HEK293 (cell line): Measurements from ENCODE around the gene CFAP410.

Source experiments
- KLF16 ChIP-seq: fragments of 450-650 bp; formaldehyde crosslinking; IDR thresholded peaks from 2 replicates; pipeline ENCODE4 v1.5.1; 2017; ENCODE audit warnings: missing biosample characterization, missing genetic modification characterization
- PATZ1 ChIP-seq: fragments of 450-650 bp; formaldehyde crosslinking; IDR thresholded peaks from 2 replicates; pipeline ENCODE4 v1.5.1; 2016; ENCODE audit warnings: missing biosample characterization, missing genetic modification characterization
- PRDM4 ChIP-seq: fragments of 450-650 bp; formaldehyde crosslinking; IDR thresholded peaks from 2 replicates; pipeline ENCODE4 v1.5.1; 2017; ENCODE audit warnings: missing biosample characterization, missing genetic modification characterization
- RBAK ChIP-seq: fragments of 450-650 bp; formaldehyde crosslinking; IDR thresholded peaks from 2 replicates; pipeline ENCODE4 v1.5.1; 2016; ENCODE audit warnings: missing biosample characterization, missing genetic modification characterization
- YY1 ChIP-seq: fragments of 450-650 bp; formaldehyde crosslinking; IDR thresholded peaks from 2 replicates; pipeline ENCODE4 v1.5.1; 2018; ENCODE audit warnings: missing biosample characterization, missing genetic modification characterization
- ZBTB26 ChIP-seq: fragments of 450-650 bp; formaldehyde crosslinking; optimal IDR thresholded peaks from 2 replicates; pipeline ENCODE3; 2016; ENCODE audit warnings: missing biosample characterization, mild to moderate bottlenecking, missing genetic modification characterization
- ZBTB49 ChIP-seq: fragments of 450-650 bp; formaldehyde crosslinking; IDR thresholded peaks from 2 replicates; pipeline ENCODE4 v1.5.1; 2016; ENCODE audit warnings: missing biosample characterization, missing genetic modification characterization, low read depth
- ZNF112 ChIP-seq: fragments of 450-650 bp; formaldehyde crosslinking; IDR thresholded peaks from 2 replicates; pipeline ENCODE4 v1.5.0; 2017; ENCODE audit warnings: missing biosample characterization, missing genetic modification characterization
- ZNF426 ChIP-seq: fragments of 450-650 bp; formaldehyde crosslinking; IDR thresholded peaks from 2 replicates; pipeline ENCODE4 v1.5.1; 2017; ENCODE audit warnings: missing biosample characterization, missing genetic modification characterization, mild to moderate bottlenecking, inconsistent platforms, moderate library complexity
- ZNF449 ChIP-seq: fragments of 450-650 bp; formaldehyde crosslinking; IDR thresholded peaks from 2 replicates; pipeline ENCODE4 v1.5.1; 2017; ENCODE audit warnings: missing biosample characterization, mild to moderate bottlenecking, missing genetic modification characterization, moderate library complexity
- TF ChIP-seq, protein P1 (sequence below): fragments of 450-650 bp; formaldehyde crosslinking; IDR thresholded peaks from 2 replicates; pipeline ENCODE4 v1.5.1; 2016; ENCODE audit warnings: missing biosample characterization, missing genetic modification characterization
- TF ChIP-seq, protein P2 (sequence below): fragments of 450-650 bp; formaldehyde crosslinking; IDR thresholded peaks from 2 replicates; pipeline ENCODE4 v1.5.1; 2016; ENCODE audit warnings: missing biosample characterization, missing genetic modification characterization

- TF ChIP-seq, protein P1, sequence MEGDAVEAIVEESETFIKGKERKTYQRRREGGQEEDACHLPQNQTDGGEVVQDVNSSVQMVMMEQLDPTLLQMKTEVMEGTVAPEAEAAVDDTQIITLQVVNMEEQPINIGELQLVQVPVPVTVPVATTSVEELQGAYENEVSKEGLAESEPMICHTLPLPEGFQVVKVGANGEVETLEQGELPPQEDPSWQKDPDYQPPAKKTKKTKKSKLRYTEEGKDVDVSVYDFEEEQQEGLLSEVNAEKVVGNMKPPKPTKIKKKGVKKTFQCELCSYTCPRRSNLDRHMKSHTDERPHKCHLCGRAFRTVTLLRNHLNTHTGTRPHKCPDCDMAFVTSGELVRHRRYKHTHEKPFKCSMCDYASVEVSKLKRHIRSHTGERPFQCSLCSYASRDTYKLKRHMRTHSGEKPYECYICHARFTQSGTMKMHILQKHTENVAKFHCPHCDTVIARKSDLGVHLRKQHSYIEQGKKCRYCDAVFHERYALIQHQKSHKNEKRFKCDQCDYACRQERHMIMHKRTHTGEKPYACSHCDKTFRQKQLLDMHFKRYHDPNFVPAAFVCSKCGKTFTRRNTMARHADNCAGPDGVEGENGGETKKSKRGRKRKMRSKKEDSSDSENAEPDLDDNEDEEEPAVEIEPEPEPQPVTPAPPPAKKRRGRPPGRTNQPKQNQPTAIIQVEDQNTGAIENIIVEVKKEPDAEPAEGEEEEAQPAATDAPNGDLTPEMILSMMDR (tag by site-specific recombination): no peak
- TF ChIP-seq, protein P2, sequence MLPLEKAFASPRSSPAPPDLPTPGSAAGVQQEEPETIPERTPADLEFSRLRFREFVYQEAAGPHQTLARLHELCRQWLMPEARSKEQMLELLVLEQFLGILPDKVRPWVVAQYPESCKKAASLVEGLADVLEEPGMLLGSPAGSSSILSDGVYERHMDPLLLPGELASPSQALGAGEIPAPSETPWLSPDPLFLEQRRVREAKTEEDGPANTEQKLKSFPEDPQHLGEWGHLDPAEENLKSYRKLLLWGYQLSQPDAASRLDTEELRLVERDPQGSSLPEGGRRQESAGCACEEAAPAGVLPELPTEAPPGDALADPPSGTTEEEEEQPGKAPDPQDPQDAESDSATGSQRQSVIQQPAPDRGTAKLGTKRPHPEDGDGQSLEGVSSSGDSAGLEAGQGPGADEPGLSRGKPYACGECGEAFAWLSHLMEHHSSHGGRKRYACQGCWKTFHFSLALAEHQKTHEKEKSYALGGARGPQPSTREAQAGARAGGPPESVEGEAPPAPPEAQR (tag by site-specific recombination): no peak
- TF ChIP-seq PRDM4 (tag by site-specific recombination) (no peak), YY1 (no peak), KLF16 (tag by site-specific recombination) (no peak), ZNF112 (tag by site-specific recombination) (no peak), ZBTB49 (tag by site-specific recombination) (no peak), ZBTB26 (tag by site-specific recombination) (no peak), PATZ1 (tag by site-specific recombination) (no peak), ZNF426 (no peak), RBAK (tag by site-specific recombination) (no peak), ZNF449 (no peak)
These were observed 9.1 kb downstream of the CFAP410 start for GRCh38 chr21:44329971-44330681.
